CD4-positive, alpha-beta T cell treated with Interleukin-17A for 1 hour (primary cell): Measurements from ENCODE around the gene HCK.

Experiments
- DNase-seq: peaks from one replicate; pipeline ENCODE4 v3.0.0-alpha.2; 2020

Gene HCK

GRCh38 chr20:32132911-32133549 is 81.0 kb downstream of the HCK start:
- DNase-seq: no peak

- DNase-seq: no peak
These were observed 82.0 kb downstream of the HCK start for GRCh38 chr20:32134026-32134425.

GRCh38 chr20:32135983-32136515 is 84.0 kb downstream of the HCK start:
- DNase-seq: no peak

- DNase-seq: no peak
These were observed 86.9 kb downstream of the HCK start for GRCh38 chr20:32138921-32139320.

- DNase-seq: no peak
These were observed 87.9 kb downstream of the HCK start for GRCh38 chr20:32139947-32140346.

- no peak for DNase-seq
These were observed 88.6 kb downstream of the HCK start for GRCh38 chr20:32140603-32141002.

GRCh38 chr20:32141465-32141980 is 89.5 kb downstream of the HCK start:
- DNase-seq: no peak

- no peak for DNase-seq
These were observed 90.0 kb downstream of the HCK start for GRCh38 chr20:32142088-32142487.

GRCh38 chr20:32142991-32143390 is 90.9 kb downstream of the HCK start:
- DNase-seq: no peak

GRCh38 chr20:32144898-32145662 is 93.0 kb downstream of the HCK start:
- no peak for DNase-seq

GRCh38 chr20:32149566-32150170 is 97.6 kb downstream of the HCK start:
- DNase-seq: no peak

- no peak for DNase-seq
These were observed 98.3 kb downstream of the HCK start for GRCh38 chr20:32150291-32150848.
